ENCODE results near the gene TGFBR2.

The TGFBR2 gene

DNA sequence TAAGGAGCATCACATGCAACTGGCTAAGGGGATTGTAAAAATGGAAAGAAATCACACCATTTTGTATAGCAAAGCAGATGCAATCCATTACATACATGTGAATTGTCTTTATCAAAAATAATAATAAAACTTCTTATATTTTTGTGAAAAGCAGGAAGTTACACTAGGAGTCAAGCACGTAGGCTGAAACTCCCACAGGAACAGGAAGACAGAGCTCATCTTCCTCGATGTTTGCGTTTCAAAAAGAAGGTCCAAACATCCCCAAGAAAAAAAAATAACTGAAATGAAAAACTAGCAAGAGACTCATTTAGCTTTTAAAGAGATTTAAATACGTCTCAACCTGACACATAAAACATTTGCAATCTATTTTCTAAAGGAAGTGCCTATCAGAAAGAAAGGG lies 106.6 kb downstream of the TGFBR2 start:
- no peak for TF ChIP-seq TAF1 (IDR thresholded peaks at IDR 0.05; ENCODE audit: borderline replicate concordance, insufficient read depth, low read length)
- TF ChIP-seq SIN3A (IDR thresholded peaks at IDR 0.05; ENCODE audit: borderline replicate concordance, insufficient read depth, low read length): no peak
- no peak for TF ChIP-seq POLR2AphosphoS5 (IDR thresholded peaks at IDR 0.05; ENCODE audit: low read depth, low read length)
- TF ChIP-seq FOXP2 (optimal IDR thresholded peaks at IDR 0.05; ENCODE audit: borderline replicate concordance, extremely low read depth, extremely low read length, insufficient read depth): no peak
- TF ChIP-seq, protein P1, sequence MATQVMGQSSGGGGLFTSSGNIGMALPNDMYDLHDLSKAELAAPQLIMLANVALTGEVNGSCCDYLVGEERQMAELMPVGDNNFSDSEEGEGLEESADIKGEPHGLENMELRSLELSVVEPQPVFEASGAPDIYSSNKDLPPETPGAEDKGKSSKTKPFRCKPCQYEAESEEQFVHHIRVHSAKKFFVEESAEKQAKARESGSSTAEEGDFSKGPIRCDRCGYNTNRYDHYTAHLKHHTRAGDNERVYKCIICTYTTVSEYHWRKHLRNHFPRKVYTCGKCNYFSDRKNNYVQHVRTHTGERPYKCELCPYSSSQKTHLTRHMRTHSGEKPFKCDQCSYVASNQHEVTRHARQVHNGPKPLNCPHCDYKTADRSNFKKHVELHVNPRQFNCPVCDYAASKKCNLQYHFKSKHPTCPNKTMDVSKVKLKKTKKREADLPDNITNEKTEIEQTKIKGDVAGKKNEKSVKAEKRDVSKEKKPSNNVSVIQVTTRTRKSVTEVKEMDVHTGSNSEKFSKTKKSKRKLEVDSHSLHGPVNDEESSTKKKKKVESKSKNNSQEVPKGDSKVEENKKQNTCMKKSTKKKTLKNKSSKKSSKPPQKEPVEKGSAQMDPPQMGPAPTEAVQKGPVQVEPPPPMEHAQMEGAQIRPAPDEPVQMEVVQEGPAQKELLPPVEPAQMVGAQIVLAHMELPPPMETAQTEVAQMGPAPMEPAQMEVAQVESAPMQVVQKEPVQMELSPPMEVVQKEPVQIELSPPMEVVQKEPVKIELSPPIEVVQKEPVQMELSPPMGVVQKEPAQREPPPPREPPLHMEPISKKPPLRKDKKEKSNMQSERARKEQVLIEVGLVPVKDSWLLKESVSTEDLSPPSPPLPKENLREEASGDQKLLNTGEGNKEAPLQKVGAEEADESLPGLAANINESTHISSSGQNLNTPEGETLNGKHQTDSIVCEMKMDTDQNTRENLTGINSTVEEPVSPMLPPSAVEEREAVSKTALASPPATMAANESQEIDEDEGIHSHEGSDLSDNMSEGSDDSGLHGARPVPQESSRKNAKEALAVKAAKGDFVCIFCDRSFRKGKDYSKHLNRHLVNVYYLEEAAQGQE (IDR thresholded peaks at IDR 0.05; ENCODE audit: insufficient read depth in 1 of 2, low read depth in 2 of 2, low read length in 2 of 2): no peak

GRCh38 chr3:30713885-30714503 lies 107.6 kb downstream of the TGFBR2 start:
- TF ChIP-seq SIN3A (IDR thresholded peaks at IDR 0.05; ENCODE audit: borderline replicate concordance, insufficient read depth, low read length): no peak
- TF ChIP-seq FOXP2 (optimal IDR thresholded peaks at IDR 0.05; ENCODE audit: borderline replicate concordance, extremely low read depth, extremely low read length, insufficient read depth): no peak
- no peak for TF ChIP-seq POLR2AphosphoS5 (IDR thresholded peaks at IDR 0.05; ENCODE audit: low read depth, low read length)
- no peak for TF ChIP-seq TAF1 (IDR thresholded peaks at IDR 0.05; ENCODE audit: borderline replicate concordance, insufficient read depth, low read length)

GRCh38 chr3:30719536-30719935 lies 113.1 kb downstream of the TGFBR2 start:
- TF ChIP-seq POLR2AphosphoS5 (IDR thresholded peaks at IDR 0.05; ENCODE audit: low read depth, low read length) (no peak), FOXP2 (optimal IDR thresholded peaks at IDR 0.05; ENCODE audit: borderline replicate concordance, extremely low read depth, extremely low read length, insufficient read depth) (no peak), TAF1 (IDR thresholded peaks at IDR 0.05; ENCODE audit: borderline replicate concordance, insufficient read depth, low read length) (no peak), SIN3A (IDR thresholded peaks at IDR 0.05; ENCODE audit: borderline replicate concordance, insufficient read depth, low read length) (no peak)
- TF ChIP-seq, protein P1 (IDR thresholded peaks at IDR 0.05; ENCODE audit: insufficient read depth in 1 of 2, low read depth in 2 of 2, low read length in 2 of 2): no peak

DNA sequence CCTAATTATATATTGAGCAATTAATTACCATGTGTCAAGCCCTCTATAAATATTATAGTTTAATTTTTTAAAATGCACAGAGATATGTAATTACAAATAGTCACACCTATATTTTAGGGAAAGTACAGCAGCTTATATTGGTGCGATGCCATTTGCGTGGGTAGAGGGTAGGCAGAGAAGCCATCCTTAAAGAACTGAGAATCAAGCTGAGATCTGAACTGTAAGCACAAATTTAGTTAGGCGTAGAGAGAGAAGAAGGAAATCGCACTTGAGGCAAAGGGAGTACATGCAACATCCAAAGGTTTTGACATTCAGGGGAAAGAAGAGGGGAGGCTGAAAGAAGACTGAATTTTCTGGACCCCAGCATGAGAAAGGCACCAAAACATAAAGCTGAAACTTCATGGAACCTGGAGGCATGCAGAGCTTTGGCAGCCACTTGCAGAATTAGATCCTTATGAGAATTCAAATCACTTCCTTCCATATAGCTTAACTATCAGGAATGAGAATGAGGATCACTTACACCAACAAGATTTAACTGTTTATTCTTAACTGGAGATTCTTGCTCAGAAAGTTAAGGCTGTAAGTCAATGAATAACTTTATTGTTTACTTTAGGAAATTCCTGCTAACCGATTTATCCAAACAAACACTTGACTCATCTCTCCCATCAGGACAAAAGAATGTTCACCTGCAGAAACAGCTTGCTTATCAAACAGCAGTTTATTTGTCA lies 114.3 kb downstream of the TGFBR2 start:
- TF ChIP-seq TAF1 (IDR thresholded peaks at IDR 0.05; ENCODE audit: borderline replicate concordance, insufficient read depth, low read length): no peak
- TF ChIP-seq POLR2AphosphoS5 (IDR thresholded peaks at IDR 0.05; ENCODE audit: low read depth, low read length): no peak
- no peak for TF ChIP-seq SIN3A (IDR thresholded peaks at IDR 0.05; ENCODE audit: borderline replicate concordance, insufficient read depth, low read length)
- TF ChIP-seq, protein P1 (IDR thresholded peaks at IDR 0.05; ENCODE audit: insufficient read depth in 1 of 2, low read depth in 2 of 2, low read length in 2 of 2): no peak
- no peak for TF ChIP-seq FOXP2 (optimal IDR thresholded peaks at IDR 0.05; ENCODE audit: borderline replicate concordance, extremely low read depth, extremely low read length, insufficient read depth)

- TF ChIP-seq SIN3A (IDR thresholded peaks at IDR 0.05; ENCODE audit: borderline replicate concordance, insufficient read depth, low read length) (no peak), FOXP2 (optimal IDR thresholded peaks at IDR 0.05; ENCODE audit: borderline replicate concordance, extremely low read depth, extremely low read length, insufficient read depth) (no peak), POLR2AphosphoS5 (IDR thresholded peaks at IDR 0.05; ENCODE audit: low read depth, low read length) (no peak), TAF1 (IDR thresholded peaks at IDR 0.05; ENCODE audit: borderline replicate concordance, insufficient read depth, low read length) (no peak)
- TF ChIP-seq, protein P1 (IDR thresholded peaks at IDR 0.05; ENCODE audit: insufficient read depth in 1 of 2, low read depth in 2 of 2, low read length in 2 of 2): no peak
Observed at GRCh38 chr3:30721314-30721634, 114.9 kb downstream of the TGFBR2 start.

Data from PFSK-1 (cell line).